CD1c-positive myeloid dendritic cell (primary cell): Measurements from ENCODE around the gene KRTAP24-1.

ENCODE experiments used
- DNase-seq: peaks from one replicate; pipeline ENCODE4 v3.0.0-alpha.2; 2016; ENCODE audit errors: extremely low spot score

KRTAP24-1 gene

DNA sequence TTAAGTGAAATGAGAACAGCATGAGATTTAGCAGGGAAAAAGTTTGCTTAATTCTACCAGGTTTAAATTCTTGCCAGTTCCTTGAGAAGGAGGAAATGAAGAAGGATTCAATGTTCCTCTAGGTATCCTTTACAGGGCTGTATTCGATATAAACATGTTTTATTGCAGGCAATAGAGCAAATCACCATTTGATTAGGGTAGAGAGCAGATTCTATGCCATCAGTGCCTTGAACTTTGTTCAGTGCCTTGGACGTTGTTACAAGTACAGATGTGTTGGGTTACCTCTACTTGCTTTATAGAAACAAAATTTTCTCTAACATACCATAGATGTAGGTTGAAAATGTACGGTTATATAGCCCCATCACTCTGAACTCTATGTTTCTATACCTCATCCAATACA is 48.7 kb downstream of the KRTAP24-1 start:
- DNase-seq, result no peak

DNA sequence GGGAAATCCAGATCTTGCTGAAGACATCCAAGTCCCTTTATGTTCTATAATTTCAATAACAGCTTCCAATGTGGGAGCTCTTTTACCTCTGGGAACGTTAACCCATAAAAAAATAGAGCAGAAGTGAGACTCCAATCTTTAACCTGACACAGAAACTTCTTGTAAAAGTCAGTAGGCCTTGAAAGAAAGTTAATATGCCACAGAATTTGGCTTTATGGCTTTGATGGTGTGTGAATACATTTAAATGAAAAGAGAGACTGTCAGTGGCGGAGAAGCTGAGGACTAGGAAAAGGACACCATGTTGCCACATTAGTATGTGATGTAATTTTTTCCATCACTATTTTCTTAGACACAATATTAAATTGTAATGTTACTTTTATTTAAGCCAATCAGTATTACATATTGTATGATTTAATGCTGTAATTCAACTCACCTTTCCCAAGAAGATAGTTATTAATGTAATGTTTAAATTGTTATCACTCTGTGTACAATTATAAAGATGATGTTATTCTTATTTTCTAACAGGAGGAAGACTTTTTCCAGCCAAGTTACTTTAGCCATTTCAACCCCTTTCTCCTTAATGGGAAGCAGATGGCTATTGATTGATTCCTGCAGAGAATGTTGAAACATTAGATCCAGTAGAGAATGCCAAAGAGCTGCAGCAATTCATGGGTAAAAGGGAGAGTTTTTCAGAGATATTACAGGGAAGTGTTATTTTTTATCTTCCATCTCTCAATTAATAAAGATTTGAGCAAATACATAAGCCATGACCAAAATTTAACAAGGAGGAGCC is 49.3 kb downstream of the KRTAP24-1 start:
- DNase-seq, result no peak

DNA sequence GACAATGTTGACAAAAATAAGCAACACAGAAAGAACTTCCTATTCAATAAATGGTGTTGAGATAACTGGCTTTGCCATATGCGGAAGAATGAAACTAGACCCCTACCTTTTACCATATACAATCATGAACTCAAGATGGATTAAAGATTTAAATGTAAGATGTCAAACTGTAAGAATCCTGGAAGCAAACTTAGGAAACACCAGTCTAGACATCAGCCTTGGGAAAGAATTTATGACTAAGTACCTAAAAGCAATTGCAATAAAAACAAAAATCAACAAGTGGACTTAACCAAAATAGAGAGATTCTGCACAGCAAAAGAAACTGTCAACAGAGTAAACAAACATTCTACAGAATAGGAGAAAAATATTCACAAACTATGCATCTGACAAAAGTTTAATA is 50.7 kb downstream of the KRTAP24-1 start:
- DNase-seq, result no peak
